HUES6 (cell line): Measurements from ENCODE around the gene SCN3A.

ENCODE experiments used
- H3K27ac ChIP-seq: 2 replicates; pipeline ENCODE4 v1.7.0; 2013; ENCODE audit warnings: low read depth, mild to moderate bottlenecking, low read length, inconsistent platforms
- H3K27me3 ChIP-seq: 2 replicates; pipeline ENCODE4 v1.6.1; 2013; ENCODE audit warnings: low read length; ENCODE audit not compliant: control insufficient read depth, insufficient read depth
- H3K36me3 ChIP-seq: 2 replicates; pipeline ENCODE4 v1.6.1; 2013; ENCODE audit warnings: low read length; ENCODE audit not compliant: control insufficient read depth, insufficient read depth
- H3K4me1 ChIP-seq: 2 replicates; pipeline ENCODE4 v1.6.1; 2013; ENCODE audit warnings: low read length; ENCODE audit not compliant: control insufficient read depth, insufficient read depth
- H3K4me3 ChIP-seq: 2 replicates; pipeline ENCODE4 v1.5.1; 2013; ENCODE audit warnings: low read depth, low read length
- H3K9ac ChIP-seq: one replicate; pipeline ENCODE4 v1.6.1; 2013; ENCODE audit warnings: mild to moderate bottlenecking, low read length
- H3K9me3 ChIP-seq: 2 replicates; pipeline ENCODE4 v1.6.1; 2013; ENCODE audit warnings: low read depth, low read length; ENCODE audit not compliant: control insufficient read depth, insufficient read depth

The SCN3A gene

GRCh38 chr2:165191096-165191728 is 12.6 kb downstream of the SCN3A start:
- Histone ChIP-seq H3K9me3 (no peaks in the 10 kb centered on the region), H3K27me3 (no peaks in the 10 kb centered on the region), H3K36me3 (no peaks in the 10 kb centered on the region), H3K4me1 (no peaks in the 10 kb centered on the region), H3K4me3 (no peak overlapping the region), H3K9ac (no peak overlapping the region), H3K27ac (no peak overlapping the region)

GRCh38 chr2:165185633-165186032 is 18.2 kb downstream of the SCN3A start:
- no peaks in the 10 kb centered on the region for H3K27me3 ChIP-seq
- H3K4me3 ChIP-seq, result no peak overlapping the region
- H3K4me1 ChIP-seq, result no peaks in the 10 kb centered on the region
- H3K36me3 ChIP-seq, result no peaks in the 10 kb centered on the region
- no peak overlapping the region for H3K27ac ChIP-seq
- H3K9ac ChIP-seq, result no peak overlapping the region
- H3K9me3 ChIP-seq, result no peaks in the 10 kb centered on the region

GRCh38 chr2:165182029-165182428 is 21.8 kb downstream of the SCN3A start:
- no peaks in the 10 kb centered on the region for H3K4me1 ChIP-seq
- H3K9ac ChIP-seq, result no peak overlapping the region
- no peak overlapping the region for H3K4me3 ChIP-seq
- H3K27me3 ChIP-seq, result no peaks in the 10 kb centered on the region
- H3K9me3 ChIP-seq, result no peaks in the 10 kb centered on the region
- H3K36me3 ChIP-seq, result no peaks in the 10 kb centered on the region
- H3K27ac ChIP-seq, result no peak overlapping the region

DNA sequence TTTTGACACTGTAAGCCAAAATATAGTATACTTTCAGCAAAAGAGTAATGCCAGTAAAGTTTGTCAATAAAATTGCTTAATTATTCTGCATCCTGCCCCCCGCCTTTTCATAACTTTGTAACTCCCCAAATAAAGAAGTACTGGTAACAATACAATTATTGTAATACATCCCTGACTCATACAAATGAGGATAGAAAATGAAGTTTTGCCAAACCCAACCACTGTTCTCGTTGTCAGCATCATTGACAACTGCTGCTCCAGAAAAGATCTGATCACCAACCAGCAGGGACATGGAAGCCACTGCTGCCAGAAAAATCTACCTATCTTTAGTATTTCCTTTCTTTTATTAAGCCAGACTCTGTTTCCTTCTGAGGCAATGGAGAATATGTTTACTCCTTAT is 27.1 kb downstream of the SCN3A start:
- Histone ChIP-seq H3K9me3 (no peaks in the 10 kb centered on the region), H3K4me1 (no peaks in the 10 kb centered on the region), H3K4me3 (no peak overlapping the region), H3K36me3 (no peaks in the 10 kb centered on the region), H3K9ac (no peak overlapping the region), H3K27ac (no peak overlapping the region), H3K27me3 (no peaks in the 10 kb centered on the region)

- no peak overlapping the region for H3K4me3 ChIP-seq
- no peak overlapping the region for H3K9ac ChIP-seq
- no peak overlapping the region for H3K27ac ChIP-seq
- H3K9me3 ChIP-seq, result no peaks in the 10 kb centered on the region
- no peaks in the 10 kb centered on the region for H3K27me3 ChIP-seq
- no peaks in the 10 kb centered on the region for H3K4me1 ChIP-seq
- no peaks in the 10 kb centered on the region for H3K36me3 ChIP-seq
These were observed 30.6 kb downstream of the SCN3A start for GRCh38 chr2:165173215-165173614.

DNA sequence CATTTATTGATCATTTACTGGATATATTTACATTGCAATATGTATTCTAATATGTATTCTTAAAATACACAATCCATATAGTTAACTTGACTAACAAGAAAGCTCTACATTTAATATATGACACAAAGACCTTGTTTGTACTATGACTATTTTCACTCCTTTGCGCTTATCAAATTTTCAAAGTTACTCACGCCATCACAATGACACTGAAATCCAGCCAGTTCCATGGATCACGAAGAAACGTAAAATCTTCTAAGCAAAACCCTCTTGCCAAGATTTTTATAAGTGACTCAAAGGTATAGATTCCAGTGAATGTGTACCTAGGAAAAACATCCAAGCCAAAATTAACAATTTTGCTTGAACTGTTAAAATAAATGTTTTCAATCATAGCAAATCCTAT is 39.6 kb downstream of the SCN3A start:
- no peak overlapping the region for H3K27ac ChIP-seq
- no peaks in the 10 kb centered on the region for H3K36me3 ChIP-seq
- H3K4me3 ChIP-seq, result no peak overlapping the region
- no peaks in the 10 kb centered on the region for H3K9me3 ChIP-seq
- no peaks in the 10 kb centered on the region for H3K27me3 ChIP-seq
- no peak overlapping the region for H3K9ac ChIP-seq
- no peaks in the 10 kb centered on the region for H3K4me1 ChIP-seq

DNA sequence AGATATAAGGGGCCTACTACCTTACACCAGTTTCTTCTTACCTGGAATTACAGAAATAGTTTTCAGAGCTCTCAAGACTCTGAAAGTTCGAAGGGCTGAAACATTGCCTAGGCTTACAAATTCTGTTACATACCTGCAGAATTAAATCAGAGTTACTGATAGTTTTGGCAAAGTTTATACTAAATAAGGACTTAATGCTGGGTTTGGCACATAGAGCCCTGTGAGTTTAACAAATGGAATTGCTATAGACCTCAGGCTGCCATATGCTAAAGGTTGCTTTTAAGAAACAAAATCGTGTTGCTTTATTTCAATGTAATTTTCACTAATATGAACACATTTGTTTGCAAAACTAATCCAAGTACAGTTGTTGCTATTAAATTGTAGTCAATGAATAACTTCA is 40.1 kb downstream of the SCN3A start:
- no peak overlapping the region for H3K27ac ChIP-seq
- no peaks in the 10 kb centered on the region for H3K27me3 ChIP-seq
- H3K36me3 ChIP-seq, result no peaks in the 10 kb centered on the region
- H3K4me1 ChIP-seq, result no peaks in the 10 kb centered on the region
- no peaks in the 10 kb centered on the region for H3K9me3 ChIP-seq
- no peak overlapping the region for H3K9ac ChIP-seq
- H3K4me3 ChIP-seq, result no peak overlapping the region

DNA sequence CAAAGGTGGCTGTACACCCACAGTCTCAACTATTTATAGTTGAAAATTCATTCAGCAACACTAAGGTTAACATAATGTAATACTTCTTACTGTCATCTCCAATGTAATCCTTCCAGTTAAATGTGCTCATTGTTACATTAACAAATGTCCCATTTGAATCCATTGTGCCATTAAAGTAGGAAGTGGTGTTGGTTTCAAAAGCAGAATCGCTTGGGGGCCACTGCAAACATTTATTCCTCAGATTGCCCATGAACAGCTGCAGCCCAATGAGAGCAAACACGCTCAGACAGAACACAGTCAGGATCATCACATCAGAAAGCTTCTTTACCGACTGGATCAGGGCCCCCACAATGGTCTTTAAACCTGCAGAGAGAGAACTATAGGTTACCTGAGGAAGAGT is 41.4 kb downstream of the SCN3A start:
- Histone ChIP-seq H3K27ac (no peak overlapping the region), H3K36me3 (no peaks in the 10 kb centered on the region), H3K4me1 (no peaks in the 10 kb centered on the region), H3K9me3 (no peaks in the 10 kb centered on the region), H3K27me3 (no peaks in the 10 kb centered on the region), H3K4me3 (no peak overlapping the region), H3K9ac (no peak overlapping the region)

DNA sequence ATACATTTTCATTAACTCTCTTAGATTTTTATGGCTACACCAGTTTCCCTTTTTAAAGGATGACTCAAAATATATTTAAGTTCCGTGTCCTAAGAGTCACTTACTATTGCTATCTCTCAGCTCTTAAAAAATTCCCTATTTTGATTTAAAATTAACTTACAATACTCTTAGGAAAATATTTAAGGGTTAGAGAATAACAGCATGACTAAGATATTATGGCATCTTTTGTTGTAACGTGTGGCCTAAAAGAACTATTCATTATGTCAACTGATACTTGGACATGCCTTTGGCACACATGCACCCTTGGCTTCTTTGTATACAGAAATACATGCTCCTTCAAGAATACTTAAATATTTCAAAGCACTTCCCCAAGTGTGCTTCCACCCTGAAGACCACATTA is 42.3 kb downstream of the SCN3A start:
- no peak overlapping the region for H3K9ac ChIP-seq
- no peaks in the 10 kb centered on the region for H3K27me3 ChIP-seq
- no peaks in the 10 kb centered on the region for H3K4me1 ChIP-seq
- H3K4me3 ChIP-seq, result no peak overlapping the region
- no peak overlapping the region for H3K27ac ChIP-seq
- no peaks in the 10 kb centered on the region for H3K9me3 ChIP-seq
- H3K36me3 ChIP-seq, result no peaks in the 10 kb centered on the region

DNA sequence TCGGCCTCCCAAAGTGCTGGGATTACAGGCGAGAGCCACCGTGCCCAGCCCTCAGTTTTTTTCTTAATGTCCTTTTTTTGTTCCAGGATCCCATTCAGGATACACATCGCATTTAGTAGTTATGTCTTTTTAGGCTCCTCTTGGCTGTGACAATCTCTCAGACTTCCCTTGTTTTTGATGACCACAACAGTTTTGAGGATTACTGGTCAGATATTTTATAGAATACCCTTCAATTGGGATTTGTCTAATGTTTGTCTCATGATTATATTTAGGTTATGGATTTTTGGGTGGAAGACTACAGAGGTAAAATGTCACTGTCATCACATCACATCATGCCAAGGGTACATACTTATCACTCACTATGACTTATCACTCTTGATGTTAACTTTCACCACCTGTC is 46.7 kb downstream of the SCN3A start:
- no peaks in the 10 kb centered on the region for H3K9me3 ChIP-seq
- H3K36me3 ChIP-seq, result no peaks in the 10 kb centered on the region
- no peak overlapping the region for H3K27ac ChIP-seq
- no peak overlapping the region for H3K4me3 ChIP-seq
- H3K9ac ChIP-seq, result no peak overlapping the region
- no peaks in the 10 kb centered on the region for H3K4me1 ChIP-seq
- no peaks in the 10 kb centered on the region for H3K27me3 ChIP-seq

DNA sequence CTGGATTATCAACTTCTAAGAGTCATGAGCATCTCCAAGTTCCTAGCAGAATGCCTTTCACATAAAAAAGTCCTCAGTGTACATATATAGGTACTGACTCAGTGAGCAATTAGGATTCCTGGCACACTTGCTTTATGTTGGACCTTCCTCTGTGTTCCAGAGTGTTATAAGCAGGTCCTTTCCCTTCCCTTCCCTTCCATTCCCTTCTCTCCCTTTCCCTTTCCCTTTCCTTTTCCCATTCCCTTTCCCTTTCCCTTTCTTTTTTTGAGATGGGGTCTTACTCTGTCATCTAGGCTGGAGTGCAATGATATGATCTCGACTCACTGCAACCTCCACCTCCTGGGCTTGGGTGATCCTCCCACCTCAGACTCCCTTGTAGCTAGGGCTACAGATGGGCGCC is 48.7 kb downstream of the SCN3A start:
- Histone ChIP-seq H3K27me3 (no peaks in the 10 kb centered on the region), H3K36me3 (no peaks in the 10 kb centered on the region), H3K4me1 (no peaks in the 10 kb centered on the region), H3K4me3 (no peak overlapping the region), H3K27ac (no peak overlapping the region), H3K9ac (no peak overlapping the region), H3K9me3 (no peaks in the 10 kb centered on the region)

DNA sequence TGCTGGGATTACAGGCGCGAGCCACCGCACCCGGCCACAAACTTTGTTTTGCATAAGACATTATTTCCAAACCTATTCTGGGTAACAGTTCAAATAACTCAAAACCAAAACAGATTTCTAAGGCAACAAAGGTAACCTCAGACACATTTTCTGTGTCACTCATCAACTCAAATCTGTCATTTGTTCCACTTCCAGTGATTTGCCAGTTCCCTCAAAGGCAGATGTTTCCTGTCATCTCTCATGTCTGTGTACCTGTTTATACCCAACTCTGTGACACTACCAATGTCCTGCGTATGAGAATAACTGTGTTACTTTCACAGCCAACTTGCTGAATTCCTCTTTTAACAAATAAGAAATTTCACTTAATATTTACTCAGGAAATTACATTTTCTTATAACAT is 54.4 kb downstream of the SCN3A start:
- Histone ChIP-seq H3K27ac (no peak overlapping the region), H3K4me1 (no peaks in the 10 kb centered on the region), H3K9ac (no peak overlapping the region), H3K9me3 (no peaks in the 10 kb centered on the region), H3K27me3 (no peaks in the 10 kb centered on the region), H3K36me3 (no peaks in the 10 kb centered on the region), H3K4me3 (no peak overlapping the region)
